Fibroblast of gingiva (primary cell): ENCODE measurements around the gene HPN.
"Not testable (repeated sequence)": the region's sequence is repeated elsewhere in the genome, so short reads cannot be mapped to it uniquely, and the experiment has no call there.

ENCODE experiments used
- DNase-seq: peaks from one replicate; pipeline ENCODE4 v3.0.0-alpha.2; 2011; ENCODE audit warnings: low read depth

The HPN gene

DNA sequence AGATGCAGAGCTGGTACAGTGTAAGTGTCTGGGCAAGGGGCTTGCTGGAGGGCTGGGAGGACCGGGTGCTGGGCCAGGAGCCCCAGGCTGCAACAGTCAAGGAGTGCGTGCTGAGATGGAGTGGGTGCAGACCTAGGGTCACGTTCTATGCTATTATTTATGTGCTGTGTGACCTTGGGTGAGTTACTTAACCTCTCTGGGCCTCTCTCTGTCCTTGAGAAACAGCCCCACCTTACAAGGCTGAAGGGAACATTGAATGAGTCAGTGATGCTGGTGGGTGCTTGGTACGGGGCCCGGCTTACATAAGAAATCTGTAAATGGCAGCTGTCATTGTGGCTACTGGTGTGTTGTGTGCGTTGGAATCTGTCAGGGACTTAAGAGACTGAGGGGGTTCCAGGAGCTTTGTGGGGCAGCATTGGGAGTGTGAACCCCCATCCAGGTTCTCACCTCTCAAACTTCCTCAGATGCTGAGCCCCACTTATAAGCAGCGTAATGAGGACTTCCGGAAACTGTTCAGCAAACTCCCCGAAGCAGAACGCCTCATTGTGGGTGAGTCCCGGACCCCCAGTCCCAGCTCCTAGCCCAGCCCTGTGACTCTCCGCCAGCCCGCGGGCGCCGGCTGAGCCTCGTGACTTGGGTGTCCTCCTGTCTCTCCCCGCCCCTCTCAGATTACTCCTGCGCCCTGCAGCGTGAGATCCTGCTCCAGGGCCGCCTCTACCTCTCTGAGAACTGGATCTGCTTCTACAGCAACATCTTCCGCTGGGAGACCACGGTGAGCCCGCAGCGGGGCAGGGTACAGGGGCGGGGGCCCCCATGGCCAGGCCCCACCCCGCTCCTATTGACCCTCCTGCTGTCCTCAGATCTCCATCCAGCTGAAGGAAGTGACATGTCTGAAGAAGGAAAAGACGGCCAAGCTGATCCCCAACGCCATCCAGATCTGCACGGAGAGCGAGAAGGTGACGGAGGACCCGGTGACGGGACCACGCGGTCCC is 31.8 kb upstream of the HPN start:
- DNase-seq: no peak

DNA sequence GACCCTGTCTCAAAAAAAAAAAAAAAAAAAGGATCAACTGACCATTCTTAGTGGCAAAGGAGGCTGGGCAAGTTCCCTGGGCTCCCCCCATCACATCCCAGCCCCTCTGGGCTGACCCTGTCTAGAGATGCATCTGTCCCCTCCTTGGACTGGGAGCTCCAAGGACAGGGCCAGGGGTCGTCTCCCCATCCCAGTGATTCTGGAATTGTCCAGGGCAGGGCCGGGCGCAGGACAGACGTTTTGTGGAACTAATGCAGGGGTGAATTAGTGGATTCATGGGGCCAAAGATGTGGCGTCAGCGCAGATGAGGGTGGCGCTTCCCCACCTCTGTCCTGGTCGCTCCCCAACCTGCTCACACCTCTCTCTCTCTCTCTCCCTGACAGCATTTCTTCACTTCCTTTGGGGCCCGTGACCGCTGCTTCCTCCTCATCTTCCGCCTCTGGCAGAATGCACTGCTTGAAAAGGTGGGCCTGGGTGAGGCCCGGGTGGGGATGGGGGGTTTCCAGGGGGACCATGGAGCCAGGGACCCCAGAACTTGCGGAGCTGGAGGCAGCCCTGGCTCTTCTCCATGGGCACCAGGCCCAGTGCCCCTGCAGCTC is 30.3 kb upstream of the HPN start:
- no peak for DNase-seq

DNA sequence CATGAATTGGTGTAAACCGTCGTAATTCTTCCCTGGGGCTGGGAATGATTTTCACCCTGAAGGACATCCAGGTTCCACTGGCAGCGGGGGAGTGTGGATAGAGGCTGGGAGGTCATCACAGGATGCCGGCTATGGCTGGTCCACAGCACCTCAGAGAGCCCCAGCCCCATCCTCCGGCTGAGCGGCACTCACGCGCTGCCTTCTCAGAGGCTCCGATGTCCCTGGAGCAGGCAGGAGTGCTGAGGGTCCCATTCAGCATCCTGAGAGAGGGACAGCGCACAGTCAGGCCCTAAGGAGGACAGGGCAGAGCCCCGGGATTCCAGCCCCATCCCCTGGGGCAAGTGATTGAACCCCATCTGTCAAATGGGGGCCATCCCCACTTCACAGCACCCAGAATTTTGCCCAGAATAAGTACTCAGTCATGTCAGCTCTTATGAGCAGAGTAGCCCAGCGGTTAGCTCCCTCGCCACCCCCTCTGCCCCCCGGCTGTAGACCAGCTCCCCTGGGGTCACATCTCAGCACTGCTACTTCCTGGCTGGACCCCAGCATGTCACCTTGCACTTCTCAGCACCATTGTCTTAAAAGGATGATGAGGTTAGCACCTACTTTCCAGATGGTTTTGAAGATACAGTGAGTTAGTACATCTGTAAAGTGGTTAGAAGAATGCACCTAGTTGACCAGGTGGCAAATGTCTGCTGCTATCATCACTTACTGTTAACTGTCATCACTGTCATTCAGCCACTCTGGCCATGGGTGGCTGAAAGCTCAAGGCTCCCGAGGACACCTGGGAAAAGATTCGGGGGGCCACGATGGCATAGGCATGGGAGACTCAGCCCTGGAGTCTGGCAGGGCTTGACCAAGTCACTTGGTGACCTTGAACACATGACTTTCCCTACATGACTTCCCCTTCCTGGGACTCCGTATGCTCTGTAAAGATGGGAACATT is 29.5 kb upstream of the HPN start:
- DNase-seq: no peak

DNA sequence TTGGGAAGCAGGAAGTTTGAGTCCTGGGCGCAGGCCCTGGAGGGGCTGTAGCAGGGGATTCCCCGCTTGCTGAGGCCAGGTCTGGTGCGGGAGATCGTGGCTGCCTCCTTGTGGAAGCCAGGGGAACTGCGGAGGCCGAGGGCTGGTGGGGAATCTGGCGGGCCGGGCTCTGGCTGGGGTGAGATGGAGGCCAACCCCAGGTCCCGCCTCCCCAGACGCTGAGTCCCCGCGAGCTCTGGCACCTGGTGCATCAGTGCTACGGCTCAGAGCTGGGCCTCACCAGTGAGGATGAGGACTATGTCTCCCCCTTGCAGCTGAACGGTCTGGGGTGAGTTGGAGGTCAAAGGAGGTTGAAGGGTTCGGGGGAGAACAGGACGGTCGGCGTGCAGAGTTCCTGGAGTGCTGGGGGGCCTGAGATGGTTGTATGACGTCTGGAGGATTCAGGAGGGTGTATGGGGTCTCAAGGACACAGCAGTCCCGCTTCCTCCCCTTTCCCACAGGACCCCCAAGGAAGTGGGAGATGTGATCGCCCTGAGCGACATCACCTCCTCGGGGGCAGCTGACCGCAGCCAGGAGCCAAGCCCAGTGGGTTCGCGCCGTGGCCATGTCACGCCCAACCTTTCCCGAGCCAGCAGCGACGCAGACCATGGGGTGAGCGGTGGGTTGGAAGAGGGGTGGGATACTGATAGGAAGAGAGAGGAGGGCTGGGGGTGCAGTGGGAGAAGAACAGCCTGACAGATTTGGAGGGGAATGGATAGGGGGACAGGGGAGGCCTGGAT is 28.3 kb upstream of the HPN start:
- peak; percentile 34 for DNase-seq

DNA sequence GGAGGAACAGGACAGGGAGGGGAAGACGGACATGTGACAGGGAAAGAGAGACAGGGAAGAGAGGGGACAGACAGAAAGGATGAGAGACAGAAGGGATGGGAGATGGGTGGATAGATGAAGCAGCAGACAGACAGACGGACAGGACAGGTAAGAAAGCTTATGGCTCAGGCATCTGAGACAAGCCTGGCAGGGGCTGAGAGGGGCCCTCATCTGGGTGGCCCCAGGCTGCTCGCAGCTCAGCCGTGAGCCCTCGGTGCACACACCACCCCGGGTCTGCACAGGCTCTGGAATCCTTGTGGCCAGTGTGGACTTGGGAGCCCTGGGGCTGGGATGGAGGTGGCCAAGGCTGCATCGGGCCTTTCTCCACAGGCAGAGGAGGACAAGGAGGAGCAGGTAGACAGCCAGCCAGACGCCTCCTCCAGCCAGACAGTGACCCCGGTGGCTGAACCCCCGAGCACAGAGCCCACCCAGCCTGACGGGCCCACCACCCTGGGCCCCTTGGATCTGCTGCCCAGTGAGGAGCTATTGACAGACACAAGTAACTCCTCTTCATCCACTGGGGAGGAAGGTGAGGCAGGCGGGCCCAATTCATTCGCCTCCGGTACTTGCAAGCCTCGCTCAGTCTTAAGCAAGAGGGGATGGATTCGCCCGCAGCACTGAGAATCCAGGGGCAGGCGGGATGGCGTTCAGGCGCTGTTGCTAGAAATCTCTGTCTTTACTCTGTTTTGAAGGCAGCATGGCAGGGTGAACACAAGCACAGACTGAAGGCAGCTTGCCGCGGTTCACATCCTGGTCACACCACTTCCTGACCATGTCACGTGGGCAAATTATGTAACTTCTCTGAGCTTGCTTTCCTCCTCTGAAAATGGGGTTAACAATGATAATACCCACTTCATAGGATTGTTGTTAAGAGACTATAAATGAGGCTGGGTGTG is 27.4 kb upstream of the HPN start:
- DNase-seq: no peak

DNA sequence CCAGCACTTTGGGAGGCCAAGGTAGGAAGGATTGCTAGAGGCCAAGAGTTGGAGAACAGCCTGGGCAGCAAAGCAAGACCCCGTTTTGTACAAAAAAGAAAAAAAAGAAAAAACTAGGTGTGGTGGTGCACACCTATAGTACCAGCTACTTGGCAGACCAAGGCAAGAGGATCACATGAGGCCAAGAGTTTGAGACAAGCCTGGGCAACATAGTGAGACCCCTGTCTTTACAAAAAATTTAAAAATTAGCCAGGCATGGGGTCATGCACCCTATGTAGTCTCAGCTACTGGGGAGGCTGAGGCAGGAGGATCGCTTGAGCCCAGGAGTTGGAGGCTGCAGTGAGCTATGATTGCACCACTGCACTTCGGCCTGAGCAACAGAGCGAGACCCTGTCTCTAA is 26.7 kb upstream of the HPN start:
- DNase-seq: not testable (repeated sequence)

DNA sequence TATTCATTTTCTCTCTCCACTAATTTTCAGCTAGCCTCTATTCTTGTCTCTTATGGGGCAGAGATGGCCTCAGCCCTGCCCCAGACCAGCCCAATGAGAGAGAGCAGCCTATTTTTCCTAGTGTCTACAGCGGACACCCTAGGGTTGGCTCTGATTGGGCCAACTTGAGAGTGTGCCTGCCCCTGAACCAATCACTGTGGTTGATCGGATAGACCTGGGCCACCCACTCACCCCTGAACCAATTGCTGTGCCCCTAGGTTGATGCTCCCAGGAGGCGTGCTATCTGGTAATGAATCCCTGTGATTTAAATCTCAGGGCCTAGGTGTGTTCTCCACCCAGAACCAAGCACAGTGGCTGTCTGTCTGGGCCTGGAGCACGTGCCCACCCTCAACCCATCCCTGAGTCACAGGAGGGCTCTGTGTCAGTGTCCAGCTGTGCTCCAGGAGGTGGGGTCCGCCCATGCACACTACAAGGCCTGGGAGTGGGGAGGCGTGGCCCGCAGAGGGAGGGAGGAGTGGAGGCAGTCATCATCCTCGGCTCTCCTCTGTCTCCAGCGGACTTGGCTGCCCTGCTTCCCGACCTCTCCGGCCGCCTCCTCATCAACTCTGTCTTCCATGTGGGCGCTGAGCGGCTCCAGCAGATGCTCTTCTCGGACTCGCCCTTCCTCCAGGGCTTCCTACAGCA is 26.1 kb upstream of the HPN start:
- no peak for DNase-seq

DNA sequence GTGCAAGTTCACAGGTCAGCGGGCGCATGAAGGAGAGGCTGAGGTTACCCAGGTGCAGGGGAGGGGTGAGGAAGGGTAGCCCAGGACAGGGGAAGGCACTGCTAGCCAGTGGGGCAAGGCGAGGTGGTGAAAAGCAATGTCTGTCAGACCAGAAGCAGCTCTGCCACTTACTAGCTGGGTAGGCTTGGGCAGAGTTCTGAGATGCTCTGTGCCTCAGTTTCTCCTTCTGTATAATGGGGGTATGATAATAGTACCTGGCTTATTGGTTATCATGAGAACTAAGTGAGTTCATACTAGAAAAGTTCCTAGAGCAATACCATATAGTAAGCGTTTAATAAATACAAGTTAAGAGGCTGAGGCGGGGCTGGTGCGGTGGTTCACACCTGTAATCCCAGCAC is 25.6 kb upstream of the HPN start:
- DNase-seq: no peak

DNA sequence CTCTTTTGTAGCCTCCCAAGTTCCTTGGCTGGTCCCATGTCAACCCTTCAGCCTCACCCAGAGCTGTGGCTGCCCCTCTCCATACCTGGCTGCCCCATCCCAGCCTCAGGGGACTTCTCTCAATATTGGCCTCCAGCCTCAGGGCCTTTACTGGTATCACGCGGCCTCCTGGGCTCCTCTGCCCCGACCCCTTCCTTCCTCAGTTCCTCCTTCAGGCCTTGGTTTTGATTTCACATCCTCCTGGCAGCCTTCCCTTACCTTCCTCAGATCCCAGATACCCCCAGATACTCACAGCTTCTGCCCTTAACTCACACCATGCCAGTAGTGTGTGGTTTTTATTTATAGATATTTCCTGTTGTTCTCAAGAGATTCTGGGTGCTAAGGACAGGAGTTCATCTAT is 24.0 kb upstream of the HPN start:
- no peak for DNase-seq

DNA sequence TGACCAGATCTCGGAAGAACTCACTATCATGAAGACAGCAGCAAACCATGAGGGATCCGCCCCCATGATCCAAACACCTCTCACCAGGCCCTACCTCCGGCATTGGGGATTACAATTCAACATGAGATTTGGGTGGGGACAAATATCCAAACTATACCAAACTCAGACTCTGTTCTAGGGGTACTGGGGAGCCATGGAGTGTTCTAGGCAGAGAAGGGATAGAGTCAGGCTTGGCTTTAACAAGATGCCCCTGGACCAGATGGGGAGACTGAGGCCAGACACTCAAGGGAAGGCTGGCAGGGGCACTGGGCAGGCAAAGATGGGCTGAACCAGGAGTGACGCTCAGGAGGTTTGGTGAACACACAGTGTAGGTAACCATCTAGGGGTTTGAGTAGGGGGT is 23.1 kb upstream of the HPN start:
- no peak for DNase-seq

DNA sequence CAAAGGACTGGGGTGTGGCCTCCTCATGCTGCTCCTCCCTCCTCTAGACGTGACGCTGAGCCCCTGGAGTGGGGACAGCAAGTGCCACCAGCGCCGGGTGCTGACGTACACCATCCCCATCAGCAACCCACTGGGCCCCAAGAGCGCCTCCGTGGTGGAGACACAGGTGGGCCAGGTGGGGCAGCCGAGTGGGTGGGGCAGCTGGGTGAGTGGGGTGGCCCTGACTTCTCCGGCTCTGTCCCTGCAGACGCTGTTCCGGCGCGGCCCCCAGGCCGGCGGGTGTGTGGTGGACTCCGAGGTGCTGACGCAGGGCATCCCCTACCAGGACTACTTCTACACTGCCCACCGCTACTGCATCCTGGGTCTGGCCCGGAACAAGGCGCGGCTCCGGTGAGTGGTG is 22.4 kb upstream of the HPN start:
- no peak for DNase-seq

DNA sequence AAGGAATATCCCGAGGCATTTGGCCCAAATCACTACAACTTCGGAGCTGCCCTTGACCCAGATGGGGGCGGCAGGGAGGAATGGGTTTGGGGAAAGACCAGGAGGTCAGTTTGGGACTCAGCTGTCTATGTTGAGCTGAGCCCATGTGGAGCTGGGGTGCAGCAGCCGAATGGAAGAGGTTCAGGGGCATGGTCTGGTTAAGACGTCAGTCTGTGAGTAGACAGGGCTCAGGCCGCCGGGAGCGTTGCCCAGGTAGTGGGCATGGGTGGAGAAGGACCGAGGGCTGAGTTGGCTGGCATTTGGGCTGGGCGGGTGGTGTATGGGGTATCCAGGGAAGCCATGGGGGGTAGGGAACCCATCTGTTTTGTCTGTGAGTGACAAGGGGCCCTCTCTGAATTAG is 20.5 kb upstream of the HPN start:
- DNase-seq: no peak

DNA sequence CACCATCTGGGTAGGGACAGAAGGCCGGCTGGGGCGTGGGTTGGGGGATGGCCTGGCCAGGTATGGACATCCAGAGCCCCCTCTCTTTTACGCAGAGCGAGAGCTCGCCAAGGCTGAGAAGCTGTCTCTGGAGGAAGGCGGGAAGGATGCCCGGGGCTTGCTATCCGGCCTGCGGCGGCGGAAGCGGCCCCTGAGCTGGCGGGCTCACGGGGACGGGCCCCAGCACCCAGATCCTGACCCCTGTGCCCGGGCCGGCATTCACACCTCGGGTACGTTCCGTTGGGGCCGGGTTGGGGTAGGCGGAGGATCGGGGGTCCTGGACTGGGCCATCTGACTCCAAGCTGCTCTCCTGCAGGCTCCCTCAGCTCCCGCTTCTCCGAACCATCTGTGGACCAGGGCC is 19.9 kb upstream of the HPN start:
- no peak for DNase-seq

DNA sequence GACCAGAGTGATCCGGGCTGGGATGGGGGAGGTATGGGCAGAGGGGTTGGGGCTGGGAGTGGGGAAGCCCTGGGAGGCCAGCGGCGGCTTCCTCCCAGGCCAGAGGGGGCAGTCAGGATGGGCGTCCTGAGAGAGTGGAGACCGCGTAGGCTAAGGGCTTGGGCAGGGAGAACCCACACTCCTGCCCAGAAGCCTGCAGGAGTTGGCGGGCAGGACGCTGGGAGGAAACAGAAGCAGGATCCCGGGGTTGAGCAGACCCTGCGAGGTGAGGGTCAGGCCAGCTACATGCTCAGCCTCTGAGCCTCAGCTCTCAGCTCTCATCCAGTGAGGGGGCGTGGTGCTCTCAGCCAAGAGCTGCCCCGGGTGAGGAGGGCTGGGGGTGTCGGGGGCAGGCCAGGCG is 19.1 kb upstream of the HPN start:
- no peak for DNase-seq

DNA sequence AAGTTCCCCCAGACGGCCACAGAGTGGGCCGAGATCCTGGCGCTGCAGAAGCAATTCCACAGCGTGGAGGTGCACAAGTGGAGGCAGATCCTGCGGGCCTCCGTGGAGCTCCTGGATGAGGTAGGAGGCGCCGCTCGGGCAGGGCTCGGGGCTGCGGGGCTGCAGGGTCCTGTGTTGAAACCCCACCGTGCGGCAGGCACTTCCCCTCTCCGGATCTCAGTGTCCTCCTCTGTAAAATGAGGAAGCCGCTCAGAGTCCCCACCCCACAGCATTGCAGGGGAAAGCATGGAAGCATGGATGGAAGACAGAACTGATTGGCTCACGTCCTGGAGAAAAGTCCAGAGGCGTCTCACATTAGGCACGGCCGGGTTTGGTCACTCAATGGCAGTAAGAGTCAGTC is 18.1 kb upstream of the HPN start:
- DNase-seq: no peak

DNA sequence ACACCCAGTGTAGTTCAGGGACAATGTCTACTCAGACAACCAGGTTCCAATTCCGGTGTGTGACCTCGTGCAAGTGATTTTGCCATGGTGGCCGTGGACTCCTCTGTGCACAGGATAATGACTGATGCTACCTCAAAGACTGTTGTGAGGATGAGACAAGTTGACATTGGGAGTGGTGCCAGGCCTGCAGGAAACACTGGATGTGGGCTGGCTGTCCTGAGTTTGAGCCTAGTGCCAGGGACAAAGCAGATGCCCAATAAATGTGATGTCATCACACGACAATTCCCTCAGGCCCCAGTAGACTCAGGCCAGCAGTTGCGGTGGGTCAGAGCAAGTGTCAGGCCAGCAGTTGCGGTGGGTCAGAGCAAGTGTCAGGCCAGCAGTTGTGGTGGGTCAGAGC is 17.4 kb upstream of the HPN start:
- no peak for DNase-seq

DNA sequence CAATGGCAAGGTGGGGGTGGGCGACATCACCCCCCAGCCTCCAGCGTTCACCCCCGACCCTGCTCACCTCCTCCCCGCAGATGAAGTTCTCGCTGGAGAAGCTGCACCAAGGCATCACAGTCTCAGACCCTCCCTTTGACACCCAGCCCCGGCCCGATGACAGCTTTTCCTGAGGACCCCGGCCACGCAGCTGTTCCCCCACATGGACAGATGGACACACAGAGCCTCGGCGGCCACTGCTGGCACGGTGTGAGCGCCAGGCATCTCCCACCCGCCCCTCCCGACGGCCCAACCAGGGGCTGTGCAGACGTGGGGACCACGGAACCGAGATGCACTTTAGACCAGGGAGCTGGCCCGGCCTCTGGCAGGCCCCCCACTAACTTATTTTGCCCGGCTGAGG is 15.6 kb upstream of the HPN start:
- DNase-seq: no peak

DNA sequence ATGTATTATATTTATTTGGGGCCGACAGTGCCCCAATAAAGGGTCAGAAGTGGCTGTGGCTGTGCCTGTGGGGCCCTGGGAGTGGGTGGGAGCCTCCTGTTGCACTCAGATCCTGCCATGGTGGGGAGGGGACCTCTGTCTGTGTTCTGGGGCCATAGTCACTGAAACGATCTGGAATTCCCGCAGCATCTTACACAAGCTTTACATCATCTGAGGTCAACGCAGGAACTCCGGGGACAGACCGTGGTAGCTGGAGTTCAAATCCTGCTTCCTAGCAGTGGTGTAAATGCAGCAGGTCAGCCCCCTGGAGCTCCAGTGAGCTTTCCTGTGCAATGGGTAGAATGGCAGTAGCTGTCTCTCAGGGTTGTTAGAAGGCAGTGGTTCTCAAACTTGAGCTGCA is 15.1 kb upstream of the HPN start:
- no peak for DNase-seq

DNA sequence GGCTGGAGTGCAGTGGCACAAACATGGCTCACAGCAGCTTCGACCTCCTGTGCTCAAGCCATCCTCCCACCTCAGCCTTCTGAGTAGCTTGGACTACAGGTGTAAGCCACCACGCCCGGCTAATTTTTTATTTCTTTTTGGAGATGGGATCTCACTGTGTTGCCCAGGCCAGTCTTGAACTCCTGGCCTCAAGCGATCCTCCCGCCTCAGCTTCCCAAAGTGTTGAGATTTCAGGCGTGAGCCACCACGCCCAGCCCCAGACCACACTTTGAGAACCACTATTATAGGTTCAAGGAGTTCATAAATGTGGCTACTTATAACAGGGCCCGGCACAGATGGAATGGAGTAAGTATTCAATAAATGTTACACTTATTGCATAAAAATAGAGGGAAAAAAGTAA is 14.5 kb upstream of the HPN start:
- DNase-seq: no peak
